NOMO-1 (cell line): ENCODE measurements around the gene ADAMTS8.
"Not testable (repeated sequence)": the region's sequence is repeated elsewhere in the genome, so short reads cannot be mapped to it uniquely, and the experiment has no call there.

ENCODE experiments used
- DNase-seq, 2 experiments: peaks; one replicate each; lab custom pipeline; 2025; ENCODE audit not compliant: unreplicated experiment in 2 of 2; lab: John Stamatoyannopoulos, UW

ADAMTS8 gene

GRCh38 chr11:130439160-130439519, 10.7 kb upstream of the ADAMTS8 start:
- no peak for DNase-seq

DNA sequence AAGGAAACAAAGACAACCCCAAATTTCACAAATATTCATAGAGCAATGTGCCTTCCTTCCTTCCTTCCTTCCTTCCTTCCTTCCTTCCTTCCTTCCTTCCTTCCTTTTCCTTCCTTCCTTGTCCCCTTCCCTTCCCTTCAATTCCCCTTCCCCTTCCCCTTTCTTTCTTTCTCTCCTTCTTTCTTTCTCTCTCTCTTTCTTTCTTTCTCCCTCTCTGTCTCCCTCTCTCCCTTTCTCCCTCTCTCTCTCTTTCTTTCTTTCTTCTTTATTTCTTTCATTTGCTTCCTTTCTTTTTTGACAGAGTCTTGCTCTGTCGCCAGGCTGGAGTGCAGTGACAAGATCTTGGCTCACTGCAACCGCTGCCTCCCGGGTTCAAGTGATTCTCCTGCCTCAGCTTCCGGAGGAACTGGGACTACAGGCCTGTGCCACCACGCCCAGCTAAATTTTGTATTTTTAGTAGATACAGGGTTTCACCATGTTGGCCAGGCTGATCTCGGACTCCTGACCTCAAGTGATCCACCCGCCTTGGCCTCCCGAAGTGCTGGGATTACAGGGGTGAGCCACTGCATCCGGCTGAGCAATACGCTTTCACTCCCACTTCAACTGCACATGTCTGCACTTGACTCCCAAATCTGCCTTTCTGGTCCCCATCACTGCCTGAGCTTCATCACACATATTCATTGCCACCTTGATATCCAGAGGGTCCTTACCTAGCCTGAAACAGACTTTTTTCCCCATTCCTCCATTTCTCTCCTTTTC, 10.2 kb upstream of the ADAMTS8 start:
- DNase-seq: not testable (repeated sequence)

GRCh38 chr11:130437848-130438247, 9.4 kb upstream of the ADAMTS8 start:
- no peak for DNase-seq

DNA sequence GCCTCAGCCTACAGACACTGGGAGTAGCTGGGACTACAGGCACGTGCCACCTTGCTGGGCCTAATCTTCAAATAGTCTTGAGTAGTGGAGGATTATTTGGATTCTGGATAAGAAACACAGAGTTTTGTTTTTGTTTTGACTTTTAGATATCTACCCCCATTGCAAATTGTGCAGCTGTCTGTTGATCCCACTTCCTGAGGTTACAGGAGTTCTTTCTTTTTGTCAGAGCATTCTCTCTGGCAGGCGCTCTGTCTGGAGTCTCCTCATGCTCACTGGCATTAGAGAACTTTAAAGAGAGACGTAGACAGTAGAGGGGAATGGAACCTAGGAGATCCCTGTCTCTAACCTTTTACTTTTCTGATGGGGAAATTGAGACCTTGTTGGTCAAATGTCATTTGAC, 7.8 kb upstream of the ADAMTS8 start:
- no peak for DNase-seq

GRCh38 chr11:130435671-130436070, 7.3 kb upstream of the ADAMTS8 start:
- no peak for DNase-seq

GRCh38 chr11:130434521-130435223, 6.3 kb upstream of the ADAMTS8 start:
- DNase-seq: peak; percentile 79 to 82

GRCh38 chr11:130433357-130433756, 4.9 kb upstream of the ADAMTS8 start:
- no peak for DNase-seq

DNA sequence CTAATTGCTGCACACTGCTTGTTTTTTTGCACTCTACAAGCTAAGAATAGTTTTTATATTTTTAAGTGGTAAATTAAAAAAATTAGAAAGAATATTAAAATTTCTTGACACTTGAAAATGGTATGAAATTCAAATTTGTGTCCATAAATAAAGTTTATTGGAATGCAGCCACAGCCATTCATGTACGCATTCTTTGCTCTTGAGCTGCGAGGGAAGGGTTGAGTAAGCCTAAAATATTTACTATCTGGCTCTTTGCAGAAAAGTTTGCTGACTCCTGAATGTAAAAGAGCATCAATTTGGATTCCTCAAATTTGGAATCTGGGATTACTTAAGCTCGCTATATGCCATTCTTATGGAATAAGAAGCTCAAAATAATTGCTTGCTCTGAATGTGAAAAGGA, 3.4 kb upstream of the ADAMTS8 start:
- DNase-seq: no peak

- peak in 1 of 2 experiments; percentile 27 for DNase-seq
Observed at GRCh38 chr11:130431331-130431773, 2.9 kb upstream of the ADAMTS8 start.

- DNase-seq: no peak
Observed at GRCh38 chr11:130429983-130430382, 1.6 kb upstream of the ADAMTS8 start.

GRCh38 chr11:130429120-130429681, 792 bp upstream of the ADAMTS8 start:
- no peak for DNase-seq

DNA sequence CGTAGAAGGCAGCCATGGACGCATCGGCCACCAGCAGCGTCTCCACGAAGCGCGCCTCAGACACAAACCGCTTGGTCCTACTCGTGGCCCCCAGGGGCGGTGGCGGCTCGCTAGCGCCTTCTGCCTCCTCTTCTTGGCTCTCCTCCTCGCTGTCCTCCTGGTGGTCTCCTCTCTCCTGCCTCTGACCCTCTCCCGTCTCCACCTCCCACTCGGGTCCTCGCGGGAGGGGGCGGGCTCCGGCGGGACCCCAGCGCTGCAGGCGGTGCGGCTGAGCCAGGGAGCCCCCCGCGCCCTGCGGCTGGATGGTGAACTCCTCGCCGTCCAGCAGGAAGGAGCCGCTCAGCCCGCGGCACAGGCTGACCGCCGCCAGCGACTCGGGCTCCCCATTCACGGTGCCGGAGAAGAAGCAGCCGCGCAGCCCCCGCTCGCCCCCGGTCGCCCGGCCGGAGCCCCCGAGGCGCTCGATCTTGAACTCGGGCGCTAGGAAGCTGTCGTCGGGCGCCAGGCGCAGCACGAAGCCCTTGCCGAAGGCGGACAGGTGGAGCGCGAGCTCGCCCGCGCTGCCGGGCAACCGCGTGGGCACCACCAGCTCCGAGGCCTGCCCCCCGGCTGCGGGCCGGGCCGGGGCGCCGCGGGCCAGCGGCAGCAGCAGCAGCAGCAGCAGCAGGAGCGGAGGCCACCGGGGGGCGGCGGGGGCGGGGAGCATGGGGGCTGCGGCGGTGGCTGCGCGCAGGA, 661 bp downstream of the ADAMTS8 start:
- DNase-seq: peak in 1 of 2 experiments; percentile 41

DNA sequence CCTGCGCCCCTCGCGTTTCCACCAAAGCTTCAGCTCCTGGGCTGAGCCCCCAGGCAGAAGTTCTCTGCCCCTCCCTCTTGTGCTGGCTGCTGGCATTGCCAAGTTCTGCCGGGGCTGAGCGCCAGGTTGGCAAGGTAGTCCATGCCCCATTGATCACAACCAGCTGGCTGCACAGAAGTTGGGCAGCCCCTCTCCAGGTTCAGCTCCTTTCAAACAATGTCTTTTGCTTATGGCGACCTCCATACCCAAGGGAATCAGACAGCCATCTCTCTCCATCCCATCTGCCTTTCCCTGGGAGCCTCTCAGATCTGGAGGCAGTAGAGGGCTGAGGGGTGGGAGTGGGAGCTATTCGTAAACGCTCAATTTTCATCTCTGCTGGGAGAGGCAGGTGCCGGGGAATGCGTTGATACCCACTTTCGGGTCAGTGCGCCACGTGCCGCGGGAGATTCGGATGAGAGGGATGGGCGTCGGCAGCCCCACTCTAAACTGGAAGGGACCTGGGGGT, 1.5 kb downstream of the ADAMTS8 start:
- no peak for DNase-seq

DNA sequence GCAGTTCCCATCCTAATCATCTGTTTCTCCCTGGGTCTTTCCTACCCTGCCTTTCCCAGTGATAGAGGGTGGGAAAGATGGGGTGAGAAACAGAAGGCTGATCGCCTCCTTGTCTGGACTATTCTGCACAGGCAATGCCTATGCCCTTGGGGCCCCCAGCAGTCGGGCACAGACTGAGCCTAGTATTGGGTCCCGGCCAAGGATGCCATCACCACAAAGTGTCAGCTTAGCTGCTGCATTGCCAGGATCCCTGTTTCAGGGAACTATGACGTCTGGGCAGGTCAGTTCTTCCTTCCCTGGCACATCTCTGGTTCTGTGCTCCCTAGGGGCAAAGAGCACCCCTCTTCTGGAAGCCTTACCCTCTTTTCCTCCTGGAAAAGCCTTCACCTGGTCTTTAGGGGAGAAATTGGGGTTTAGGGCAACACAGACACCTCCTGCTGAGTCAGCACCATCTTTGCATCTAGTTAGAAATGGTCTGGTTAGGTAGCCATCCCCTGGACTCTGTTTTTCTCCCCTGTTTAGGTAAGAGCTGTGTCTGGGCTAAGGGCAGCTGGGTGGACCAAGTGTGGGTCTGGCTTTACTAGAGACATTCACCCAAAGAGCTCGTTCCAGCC, 2.1 kb downstream of the ADAMTS8 start:
- no peak for DNase-seq

DNA sequence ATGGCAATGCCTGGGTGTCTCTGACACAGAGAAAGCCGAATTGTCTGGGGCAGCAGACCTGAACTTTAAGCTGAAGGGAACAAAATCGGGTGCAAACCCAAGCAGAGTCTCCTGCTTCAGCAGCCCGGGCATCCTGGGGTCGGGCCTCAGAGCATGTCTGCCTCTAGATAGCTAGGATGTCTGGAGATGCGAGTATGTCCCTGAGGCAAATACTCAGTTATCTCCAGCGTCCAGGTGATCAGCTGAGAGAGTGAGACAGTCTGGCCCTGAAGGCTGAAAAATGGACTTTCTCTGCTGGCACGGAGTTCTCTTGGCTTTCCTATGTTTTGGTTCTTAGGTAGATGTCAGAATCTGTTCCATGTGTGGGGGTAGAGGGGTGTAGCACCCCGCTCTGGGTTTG, 3.3 kb downstream of the ADAMTS8 start:
- no peak for DNase-seq

GRCh38 chr11:130424613-130425140, 3.7 kb downstream of the ADAMTS8 start:
- DNase-seq: no peak

DNA sequence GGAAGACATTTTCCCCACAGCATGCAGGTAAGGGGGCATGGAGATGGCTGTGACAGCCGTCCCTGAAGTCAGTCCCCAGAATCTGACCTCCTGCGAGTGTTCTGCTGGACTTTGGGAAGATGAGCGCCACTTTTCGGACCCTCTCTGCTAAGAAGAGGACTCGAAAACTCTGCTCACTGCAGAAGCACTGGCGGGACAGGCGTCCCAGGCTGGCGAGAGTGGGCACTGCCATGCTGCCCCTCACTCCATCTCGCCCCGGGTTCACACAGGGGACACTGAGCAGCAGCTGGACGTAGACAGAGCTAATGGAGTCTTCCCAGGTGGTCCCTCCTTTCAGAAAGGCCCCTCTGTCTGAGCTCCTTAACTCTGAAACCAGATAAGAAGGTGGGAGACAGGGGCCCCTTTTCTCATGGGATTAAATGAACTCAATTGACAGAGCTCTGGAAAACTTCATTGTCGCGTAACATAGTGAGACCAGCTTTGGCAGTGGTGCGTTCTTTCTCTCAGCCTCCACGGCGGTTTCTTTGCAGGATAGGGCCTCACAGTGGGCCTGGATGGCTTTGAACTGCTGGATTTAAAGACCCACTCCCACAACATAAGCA, 4.8 kb downstream of the ADAMTS8 start:
- DNase-seq: no peak

DNA sequence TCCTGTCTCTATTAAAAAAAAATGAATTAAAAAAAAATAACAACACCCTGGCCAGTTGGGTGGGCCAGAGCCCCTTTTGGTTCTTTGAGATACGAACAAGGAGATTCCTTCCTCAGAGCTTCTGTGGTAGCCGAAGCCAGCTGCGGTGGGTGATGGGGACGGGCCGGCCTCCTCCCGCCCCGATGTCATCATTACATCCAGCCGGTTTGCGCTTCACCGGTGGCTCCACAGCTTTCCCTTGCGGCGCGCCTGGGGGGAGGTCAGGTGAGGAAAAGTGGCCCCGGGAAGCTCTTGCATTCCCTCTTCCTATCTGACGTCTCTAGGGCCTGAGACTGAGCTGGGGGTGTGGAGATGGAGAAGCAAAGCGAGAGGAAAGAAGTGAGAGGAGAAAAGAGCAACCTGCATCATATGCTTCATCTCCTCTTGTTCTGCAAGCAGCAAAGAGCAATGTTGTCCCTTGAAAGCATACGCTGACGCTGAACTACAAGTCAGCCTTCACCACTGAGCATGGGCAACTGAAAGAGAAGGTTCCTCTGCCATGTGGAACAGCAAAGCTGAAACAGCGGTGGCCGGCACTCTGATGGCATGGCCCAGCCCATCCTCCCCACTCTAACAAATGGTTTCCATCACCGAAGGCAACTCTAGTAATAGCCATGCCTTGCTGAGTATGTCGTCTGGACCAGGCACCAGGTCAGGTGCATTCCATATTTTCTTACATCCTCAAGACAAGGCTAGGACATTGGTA, 6.0 kb downstream of the ADAMTS8 start:
- no peak for DNase-seq

- no peak for DNase-seq
Observed at GRCh38 chr11:130421697-130422096, 6.7 kb downstream of the ADAMTS8 start.
